Neural cell (in vitro differentiated cells): ENCODE data around the gene FILIP1.

Source experiments
- EP300 ChIP-seq: fragments of 450-650 bp; conservative IDR thresholded peaks from 2 replicates; pipeline ENCODE4 v1.6.1; 2014; ENCODE audit warnings: antibody characterized with exemption, mild to moderate bottlenecking, moderate library complexity; ENCODE audit not compliant: poor library complexity, severe bottlenecking
- EZH2 ChIP-seq: fragments of 200-600, 300-800 bp; shearing (Covaris generic), sonication (generic); IDR thresholded peaks from 2 replicates; pipeline ENCODE4 v1.6.1; 2014; ENCODE audit warnings: antibody characterized with exemption, low read length, borderline replicate concordance, mild to moderate bottlenecking; ENCODE audit not compliant: insufficient read depth, poor library complexity, severe bottlenecking
- POLR2AphosphoS5 ChIP-seq: IDR thresholded peaks from 2 replicates; pipeline ENCODE4 v1.6.1; 2012
- RAD21 ChIP-seq: fragments of 450-650 bp; conservative IDR thresholded peaks from 2 replicates; pipeline ENCODE4 v1.6.1; 2014; ENCODE audit warnings: antibody characterized with exemption, mild to moderate bottlenecking, moderate library complexity
- SMC3 ChIP-seq: fragments of 450-650 bp; conservative IDR thresholded peaks from 2 replicates; pipeline ENCODE4 v1.6.1; 2014; ENCODE audit warnings: antibody characterized with exemption, mild to moderate bottlenecking, moderate library complexity; ENCODE audit not compliant: poor library complexity
- TAF1 ChIP-seq: IDR thresholded peaks from 2 replicates; pipeline ENCODE4 v1.6.1; 2012; ENCODE audit warnings: low read depth
- TF ChIP-seq, protein P1 (sequence below): fragments of 450-650 bp; IDR thresholded peaks from 2 replicates; pipeline ENCODE4 v1.5.1; 2014; ENCODE audit warnings: antibody characterized with exemption, mild to moderate bottlenecking, moderate library complexity; ENCODE audit not compliant: poor library complexity, severe bottlenecking
- TF ChIP-seq, protein P2 (sequence below): IDR thresholded peaks from 2 replicates; pipeline ENCODE4 v1.6.1; 2012; ENCODE audit warnings: borderline replicate concordance

DNA sequence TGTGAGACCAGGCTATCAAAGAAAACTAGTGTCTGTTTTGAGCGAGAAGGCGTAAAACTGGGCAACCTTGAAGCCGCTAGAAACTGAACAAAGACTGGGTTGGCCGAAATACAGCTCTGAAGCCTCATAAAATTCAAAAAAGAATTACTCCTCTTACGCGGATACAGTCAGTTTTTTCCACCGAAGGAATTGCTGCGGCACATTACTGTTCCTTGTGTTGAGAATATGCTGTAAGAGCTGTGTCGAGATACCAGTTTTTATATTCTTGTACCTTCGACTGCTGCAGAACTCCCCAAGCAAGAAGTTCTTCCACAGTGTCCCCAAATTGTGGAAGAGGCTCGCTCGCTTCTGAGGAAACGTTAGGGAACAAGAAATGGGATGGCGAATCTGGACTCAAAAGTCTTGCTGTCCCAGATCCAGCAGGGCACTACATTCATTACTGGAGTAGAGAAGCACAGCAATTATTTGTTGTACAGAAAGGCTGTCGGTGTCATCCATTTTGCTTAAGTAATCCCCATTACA lies 249.5 kb downstream of the FILIP1 start:
- TF ChIP-seq, protein P1, sequence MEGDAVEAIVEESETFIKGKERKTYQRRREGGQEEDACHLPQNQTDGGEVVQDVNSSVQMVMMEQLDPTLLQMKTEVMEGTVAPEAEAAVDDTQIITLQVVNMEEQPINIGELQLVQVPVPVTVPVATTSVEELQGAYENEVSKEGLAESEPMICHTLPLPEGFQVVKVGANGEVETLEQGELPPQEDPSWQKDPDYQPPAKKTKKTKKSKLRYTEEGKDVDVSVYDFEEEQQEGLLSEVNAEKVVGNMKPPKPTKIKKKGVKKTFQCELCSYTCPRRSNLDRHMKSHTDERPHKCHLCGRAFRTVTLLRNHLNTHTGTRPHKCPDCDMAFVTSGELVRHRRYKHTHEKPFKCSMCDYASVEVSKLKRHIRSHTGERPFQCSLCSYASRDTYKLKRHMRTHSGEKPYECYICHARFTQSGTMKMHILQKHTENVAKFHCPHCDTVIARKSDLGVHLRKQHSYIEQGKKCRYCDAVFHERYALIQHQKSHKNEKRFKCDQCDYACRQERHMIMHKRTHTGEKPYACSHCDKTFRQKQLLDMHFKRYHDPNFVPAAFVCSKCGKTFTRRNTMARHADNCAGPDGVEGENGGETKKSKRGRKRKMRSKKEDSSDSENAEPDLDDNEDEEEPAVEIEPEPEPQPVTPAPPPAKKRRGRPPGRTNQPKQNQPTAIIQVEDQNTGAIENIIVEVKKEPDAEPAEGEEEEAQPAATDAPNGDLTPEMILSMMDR, result no peak
- TF ChIP-seq EP300 (no peak), POLR2AphosphoS5 (no peak), EZH2 (no peak), RAD21 (no peak), TAF1 (no peak), SMC3 (no peak)
- TF ChIP-seq, protein P2, sequence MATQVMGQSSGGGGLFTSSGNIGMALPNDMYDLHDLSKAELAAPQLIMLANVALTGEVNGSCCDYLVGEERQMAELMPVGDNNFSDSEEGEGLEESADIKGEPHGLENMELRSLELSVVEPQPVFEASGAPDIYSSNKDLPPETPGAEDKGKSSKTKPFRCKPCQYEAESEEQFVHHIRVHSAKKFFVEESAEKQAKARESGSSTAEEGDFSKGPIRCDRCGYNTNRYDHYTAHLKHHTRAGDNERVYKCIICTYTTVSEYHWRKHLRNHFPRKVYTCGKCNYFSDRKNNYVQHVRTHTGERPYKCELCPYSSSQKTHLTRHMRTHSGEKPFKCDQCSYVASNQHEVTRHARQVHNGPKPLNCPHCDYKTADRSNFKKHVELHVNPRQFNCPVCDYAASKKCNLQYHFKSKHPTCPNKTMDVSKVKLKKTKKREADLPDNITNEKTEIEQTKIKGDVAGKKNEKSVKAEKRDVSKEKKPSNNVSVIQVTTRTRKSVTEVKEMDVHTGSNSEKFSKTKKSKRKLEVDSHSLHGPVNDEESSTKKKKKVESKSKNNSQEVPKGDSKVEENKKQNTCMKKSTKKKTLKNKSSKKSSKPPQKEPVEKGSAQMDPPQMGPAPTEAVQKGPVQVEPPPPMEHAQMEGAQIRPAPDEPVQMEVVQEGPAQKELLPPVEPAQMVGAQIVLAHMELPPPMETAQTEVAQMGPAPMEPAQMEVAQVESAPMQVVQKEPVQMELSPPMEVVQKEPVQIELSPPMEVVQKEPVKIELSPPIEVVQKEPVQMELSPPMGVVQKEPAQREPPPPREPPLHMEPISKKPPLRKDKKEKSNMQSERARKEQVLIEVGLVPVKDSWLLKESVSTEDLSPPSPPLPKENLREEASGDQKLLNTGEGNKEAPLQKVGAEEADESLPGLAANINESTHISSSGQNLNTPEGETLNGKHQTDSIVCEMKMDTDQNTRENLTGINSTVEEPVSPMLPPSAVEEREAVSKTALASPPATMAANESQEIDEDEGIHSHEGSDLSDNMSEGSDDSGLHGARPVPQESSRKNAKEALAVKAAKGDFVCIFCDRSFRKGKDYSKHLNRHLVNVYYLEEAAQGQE, result no peak
